ENCODE measurements around the gene TMC8. TPM values are rescaled to one million over a fixed set of nuclear protein-coding genes. Genes with fewer than 3 reads are reported as not detected.

The TMC8 gene
- total and polyA plus RNA-seq, 2 donors (not counting 3 experiments of a cell fraction or from before 2014, with no cell fraction given): 0.07 to 1.3 TPM

- dilution Hi-C loops (cut with MboI; ENCODE audit: extremely low pct_ligation_motif_present, low sequenced_read_pairs): no loop called here
- Histone ChIP-seq H4K20me1 (replicated peaks; ENCODE audit: control insufficient read depth, extremely low read depth, insufficient read depth, low read length) (no peaks in the 10 kb centered on the region), H3K4me2 (ENCODE audit: insufficient read depth, low read length) (no peak overlapping the region)
Measured at GRCh38 chr17:78180083-78180482, 49.5 kb downstream of the TMC8 start.

More at GRCh38 chr17:78180083-78180482, 49.5 kb downstream of the TMC8 start:
- H3K79me2 ChIP-seq (ENCODE audit: control insufficient read depth, insufficient read depth, low read length): peaks cover 2% of the 10 kb centered on the region
- no TSS peak for BruUV-seq (replicated peaks)
- no peak overlapping the region for H2AFZ ChIP-seq (ENCODE audit: low read depth, low read length)
- ChIA-PET POLR2A (no interaction called here), CTCF (no interaction called here)
- peaks cover under 1% of the 10 kb centered on the region for H3K4me1 ChIP-seq (ENCODE audit: control insufficient read depth, extremely low read depth, insufficient read depth, low read length)
- no peaks in the 10 kb centered on the region for H3K27me3 ChIP-seq (ENCODE audit: control insufficient read depth in 2 of 2, insufficient read depth in 2 of 2, low read length in 2 of 2)
- H3K9ac ChIP-seq (replicated peaks; ENCODE audit: extremely low read depth, insufficient read depth, low read length): no peak overlapping the region
- intact Hi-C loops (cut with micrococcal nuclease): no loop called here
- no peaks in the 10 kb centered on the region for H3K36me3 ChIP-seq (ENCODE audit: control insufficient read depth in 2 of 2, extremely low read depth in 1 of 2, insufficient read depth in 2 of 2, low read length in 2 of 2)
- DNase-seq (ENCODE audit: low read depth, low spot score): no peak
- H3K27ac ChIP-seq (ENCODE audit: insufficient read depth, low read depth, low read length): no peak overlapping the region
- no peak for TF ChIP-seq FOS (IDR thresholded peaks at IDR 0.05; ENCODE audit: borderline replicate concordance, insufficient read depth, low read length)
- TF ChIP-seq, protein P1, sequence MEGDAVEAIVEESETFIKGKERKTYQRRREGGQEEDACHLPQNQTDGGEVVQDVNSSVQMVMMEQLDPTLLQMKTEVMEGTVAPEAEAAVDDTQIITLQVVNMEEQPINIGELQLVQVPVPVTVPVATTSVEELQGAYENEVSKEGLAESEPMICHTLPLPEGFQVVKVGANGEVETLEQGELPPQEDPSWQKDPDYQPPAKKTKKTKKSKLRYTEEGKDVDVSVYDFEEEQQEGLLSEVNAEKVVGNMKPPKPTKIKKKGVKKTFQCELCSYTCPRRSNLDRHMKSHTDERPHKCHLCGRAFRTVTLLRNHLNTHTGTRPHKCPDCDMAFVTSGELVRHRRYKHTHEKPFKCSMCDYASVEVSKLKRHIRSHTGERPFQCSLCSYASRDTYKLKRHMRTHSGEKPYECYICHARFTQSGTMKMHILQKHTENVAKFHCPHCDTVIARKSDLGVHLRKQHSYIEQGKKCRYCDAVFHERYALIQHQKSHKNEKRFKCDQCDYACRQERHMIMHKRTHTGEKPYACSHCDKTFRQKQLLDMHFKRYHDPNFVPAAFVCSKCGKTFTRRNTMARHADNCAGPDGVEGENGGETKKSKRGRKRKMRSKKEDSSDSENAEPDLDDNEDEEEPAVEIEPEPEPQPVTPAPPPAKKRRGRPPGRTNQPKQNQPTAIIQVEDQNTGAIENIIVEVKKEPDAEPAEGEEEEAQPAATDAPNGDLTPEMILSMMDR (IDR thresholded peaks at IDR 0.05; ENCODE audit: extremely low read depth in 1 of 2, insufficient read depth in 1 of 2, low read depth in 1 of 2, low read length in 2 of 2): no peak
- no peak for TF ChIP-seq POLR2A (IDR thresholded peaks at IDR 0.05; ENCODE audit: low read depth, low read length)
- no peak for TF ChIP-seq EZH2 (IDR thresholded peaks at IDR 0.05; ENCODE audit: borderline replicate concordance, low read depth, low read length, severe bottlenecking)
- no peak for TF ChIP-seq POLR2AphosphoS5 (IDR thresholded peaks at IDR 0.05; ENCODE audit: insufficient read depth, low read depth, low read length)
- no peak for TF ChIP-seq GATA2 (IDR thresholded peaks at IDR 0.05; ENCODE audit: insufficient read depth, insufficient read length, low read depth, low read length)
- no peak for TF ChIP-seq MAX (IDR thresholded peaks at IDR 0.05; ENCODE audit: insufficient read depth, insufficient read length)
- H3K9me3 ChIP-seq (replicated peaks; ENCODE audit: control insufficient read depth, insufficient read depth, low read length): no peaks in the 10 kb centered on the region
- H3K4me3 ChIP-seq (replicated peaks in 1 of 3; ENCODE audit: insufficient read depth in 1 of 3, low read depth in 1 of 3, low read length in 3 of 3): no peak overlapping the region
- no peak for FAIRE-seq
- no peaks in the 10 kb centered on the region for H3K9me1 ChIP-seq (replicated peaks; ENCODE audit: control insufficient read depth, extremely low read depth, insufficient read depth, low read length)
